SK-N-SH treated with all-trans-retinoic acid at 6 μM for 48 hours (cell line): ENCODE results near the gene CLOCK.

Experiments used
- ARNTL ChIP-seq: fragments of 450-650 bp; formaldehyde crosslinking; IDR thresholded peaks from 2 replicates; pipeline ENCODE4 v1.5.0; 2020; ENCODE audit warnings: low read depth, mild to moderate bottlenecking, moderate library complexity, borderline replicate concordance
- OSR1 ChIP-seq: fragments of 250-450 bp; sonication (Bioruptor Pico); IDR thresholded peaks from 2 replicates; pipeline ENCODE4 v1.8.0; 2022; ENCODE audit warnings: moderate library complexity, mild to moderate bottlenecking, inconsistent platforms
- PATZ1 ChIP-seq: fragments of 250-450 bp; sonication (Bioruptor Pico); IDR thresholded peaks from 2 replicates; pipeline ENCODE4 v1.8.0; 2020; ENCODE audit warnings: mild to moderate bottlenecking, moderate library complexity, borderline replicate concordance
- PPARA ChIP-seq: fragments of 250-450 bp; sonication (Bioruptor Pico); IDR thresholded peaks from 2 replicates; pipeline ENCODE4 v1.5.0; 2020; ENCODE audit warnings: mild to moderate bottlenecking, borderline replicate concordance
- RARB ChIP-seq: fragments of 250-450 bp; sonication (Bioruptor Pico); IDR thresholded peaks from 2 replicates; pipeline ENCODE4 v1.8.0; 2021; ENCODE audit warnings: mild to moderate bottlenecking, moderate library complexity
- SNAI2 ChIP-seq: fragments of 250-450 bp; sonication (Bioruptor Pico); IDR thresholded peaks from 2 replicates; pipeline ENCODE4 v1.5.0; 2020; ENCODE audit warnings: mild to moderate bottlenecking, moderate library complexity
- TCF4 ChIP-seq: fragments of 250-450 bp; sonication (Bioruptor Pico); IDR thresholded peaks from 2 replicates; pipeline ENCODE4 v1.8.0; 2021; ENCODE audit warnings: mild to moderate bottlenecking, moderate library complexity, borderline replicate concordance
- TOX ChIP-seq: fragments of 250-450 bp; sonication (Bioruptor Pico); IDR thresholded peaks from 2 replicates; pipeline ENCODE4 v1.8.0; 2021; ENCODE audit warnings: mild to moderate bottlenecking, moderate library complexity, borderline replicate concordance
- ZFP3 ChIP-seq: fragments of 250-450 bp; sonication (Bioruptor Pico); IDR thresholded peaks from 2 replicates; pipeline ENCODE4 v1.5.0; 2020; ENCODE audit warnings: mild to moderate bottlenecking, moderate library complexity
- ZFP30 ChIP-seq: fragments of 450-650 bp; formaldehyde crosslinking; IDR thresholded peaks from 2 replicates; pipeline ENCODE4 v1.5.0; 2022; ENCODE audit warnings: mild to moderate bottlenecking, moderate library complexity
- ZNF70 ChIP-seq: fragments of 450-650 bp; formaldehyde crosslinking; IDR thresholded peaks from 2 replicates; pipeline ENCODE4 v1.5.0; 2020; ENCODE audit warnings: mild to moderate bottlenecking, moderate library complexity
- ZNF8 ChIP-seq: fragments of 450-650 bp; formaldehyde crosslinking; IDR thresholded peaks from 2 replicates; pipeline ENCODE4 v1.5.0; 2020; ENCODE audit warnings: mild to moderate bottlenecking, moderate library complexity
- TF ChIP-seq, protein P1 (sequence below): fragments of 250-450 bp; sonication (Bioruptor Pico); IDR thresholded peaks from 2 replicates; pipeline ENCODE4 v1.5.0; 2020; ENCODE audit warnings: mild to moderate bottlenecking, moderate library complexity

DNA sequence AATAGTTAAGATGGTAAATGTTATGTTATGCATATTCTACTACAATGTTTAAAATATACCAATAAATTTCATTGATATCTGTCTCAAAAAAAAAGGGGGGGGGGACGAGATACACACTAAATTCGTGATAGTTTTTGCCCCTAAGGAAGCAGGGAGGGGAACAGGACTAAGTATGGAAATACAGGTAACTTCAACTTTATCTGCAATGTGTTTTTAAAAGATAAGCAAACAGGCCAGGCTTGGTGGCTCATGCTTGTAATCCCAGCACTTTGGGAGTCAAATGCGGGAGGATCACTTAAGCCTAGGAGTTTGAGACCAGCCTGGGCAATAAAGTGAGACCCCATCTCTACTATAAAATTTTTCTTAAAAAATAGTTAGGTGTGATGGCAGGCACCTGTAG is 13.4 kb upstream of the CLOCK start:
- TF ChIP-seq TCF4 (CRISPR knock-in tag) (no peak), RARB (CRISPR knock-in tag) (no peak), PATZ1 (no peak), ARNTL (no peak), ZFP30 (CRISPR knock-in tag) (no peak), OSR1 (CRISPR knock-in tag) (no peak), ZNF8 (no peak), ZNF70 (no peak), SNAI2 (no peak), TOX (CRISPR knock-in tag) (no peak), PPARA (CRISPR knock-in tag) (no peak), ZFP3 (CRISPR knock-in tag) (no peak)
- TF ChIP-seq, protein P1, sequence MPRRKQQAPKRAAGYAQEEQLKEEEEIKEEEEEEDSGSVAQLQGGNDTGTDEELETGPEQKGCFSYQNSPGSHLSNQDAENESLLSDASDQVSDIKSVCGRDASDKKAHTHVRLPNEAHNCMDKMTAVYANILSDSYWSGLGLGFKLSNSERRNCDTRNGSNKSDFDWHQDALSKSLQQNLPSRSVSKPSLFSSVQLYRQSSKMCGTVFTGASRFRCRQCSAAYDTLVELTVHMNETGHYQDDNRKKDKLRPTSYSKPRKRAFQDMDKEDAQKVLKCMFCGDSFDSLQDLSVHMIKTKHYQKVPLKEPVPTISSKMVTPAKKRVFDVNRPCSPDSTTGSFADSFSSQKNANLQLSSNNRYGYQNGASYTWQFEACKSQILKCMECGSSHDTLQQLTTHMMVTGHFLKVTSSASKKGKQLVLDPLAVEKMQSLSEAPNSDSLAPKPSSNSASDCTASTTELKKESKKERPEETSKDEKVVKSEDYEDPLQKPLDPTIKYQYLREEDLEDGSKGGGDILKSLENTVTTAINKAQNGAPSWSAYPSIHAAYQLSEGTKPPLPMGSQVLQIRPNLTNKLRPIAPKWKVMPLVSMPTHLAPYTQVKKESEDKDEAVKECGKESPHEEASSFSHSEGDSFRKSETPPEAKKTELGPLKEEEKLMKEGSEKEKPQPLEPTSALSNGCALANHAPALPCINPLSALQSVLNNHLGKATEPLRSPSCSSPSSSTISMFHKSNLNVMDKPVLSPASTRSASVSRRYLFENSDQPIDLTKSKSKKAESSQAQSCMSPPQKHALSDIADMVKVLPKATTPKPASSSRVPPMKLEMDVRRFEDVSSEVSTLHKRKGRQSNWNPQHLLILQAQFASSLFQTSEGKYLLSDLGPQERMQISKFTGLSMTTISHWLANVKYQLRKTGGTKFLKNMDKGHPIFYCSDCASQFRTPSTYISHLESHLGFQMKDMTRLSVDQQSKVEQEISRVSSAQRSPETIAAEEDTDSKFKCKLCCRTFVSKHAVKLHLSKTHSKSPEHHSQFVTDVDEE (CRISPR knock-in tag): no peak
